ENCODE results near the gene FAXDC2. TPM values are rescaled to one million over a fixed set of nuclear protein-coding genes. Genes with fewer than 3 reads are reported as not detected.

Gene FAXDC2
- total RNA-seq, 1 donor from 2014 or later, result 8.9 TPM

- DNase-seq (ENCODE audit: extremely low read depth, low read depth, low spot score), result no peak
Measured at GRCh38 chr5:154770111-154770510, 80.3 kb downstream of the FAXDC2 start.

Other genes with a start within 250 kb of the FAXDC2 start
- gene LARP1, start 95.2 kb downstream of the FAXDC2 start, total RNA-seq, result 120 and 177 TPM in 2 replicates
- 70.3 and 79.4 TPM in 2 replicates for gene CNOT8, start 8.0 kb upstream of the FAXDC2 start, total RNA-seq
- 13.7 and 14.7 TPM in 2 replicates for gene GEMIN5, start 87.6 kb upstream of the FAXDC2 start, total RNA-seq
- 34.2 and 40.6 TPM in 2 replicates for gene MRPL22, start 90.5 kb upstream of the FAXDC2 start, total RNA-seq
- 0.23 and 0.39 TPM in 2 replicates for gene KIF4B, start 163.2 kb upstream of the FAXDC2 start, total RNA-seq

Data from glomerular endothelial cell (primary cell).